ENCODE measurements around the gene S1PR2.

GRCh38 chr19:10192922-10193321 is 38.2 kb downstream of the S1PR2 start:
- TF ChIP-seq ZFP30 (CRISPR knock-in tag; IDR thresholded peaks at IDR 0.05), result no peak
- TF ChIP-seq PPARA (CRISPR knock-in tag; IDR thresholded peaks at IDR 0.05; ENCODE audit: borderline replicate concordance), result no peak
- TF ChIP-seq, protein P1, sequence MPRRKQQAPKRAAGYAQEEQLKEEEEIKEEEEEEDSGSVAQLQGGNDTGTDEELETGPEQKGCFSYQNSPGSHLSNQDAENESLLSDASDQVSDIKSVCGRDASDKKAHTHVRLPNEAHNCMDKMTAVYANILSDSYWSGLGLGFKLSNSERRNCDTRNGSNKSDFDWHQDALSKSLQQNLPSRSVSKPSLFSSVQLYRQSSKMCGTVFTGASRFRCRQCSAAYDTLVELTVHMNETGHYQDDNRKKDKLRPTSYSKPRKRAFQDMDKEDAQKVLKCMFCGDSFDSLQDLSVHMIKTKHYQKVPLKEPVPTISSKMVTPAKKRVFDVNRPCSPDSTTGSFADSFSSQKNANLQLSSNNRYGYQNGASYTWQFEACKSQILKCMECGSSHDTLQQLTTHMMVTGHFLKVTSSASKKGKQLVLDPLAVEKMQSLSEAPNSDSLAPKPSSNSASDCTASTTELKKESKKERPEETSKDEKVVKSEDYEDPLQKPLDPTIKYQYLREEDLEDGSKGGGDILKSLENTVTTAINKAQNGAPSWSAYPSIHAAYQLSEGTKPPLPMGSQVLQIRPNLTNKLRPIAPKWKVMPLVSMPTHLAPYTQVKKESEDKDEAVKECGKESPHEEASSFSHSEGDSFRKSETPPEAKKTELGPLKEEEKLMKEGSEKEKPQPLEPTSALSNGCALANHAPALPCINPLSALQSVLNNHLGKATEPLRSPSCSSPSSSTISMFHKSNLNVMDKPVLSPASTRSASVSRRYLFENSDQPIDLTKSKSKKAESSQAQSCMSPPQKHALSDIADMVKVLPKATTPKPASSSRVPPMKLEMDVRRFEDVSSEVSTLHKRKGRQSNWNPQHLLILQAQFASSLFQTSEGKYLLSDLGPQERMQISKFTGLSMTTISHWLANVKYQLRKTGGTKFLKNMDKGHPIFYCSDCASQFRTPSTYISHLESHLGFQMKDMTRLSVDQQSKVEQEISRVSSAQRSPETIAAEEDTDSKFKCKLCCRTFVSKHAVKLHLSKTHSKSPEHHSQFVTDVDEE (CRISPR knock-in tag; IDR thresholded peaks at IDR 0.05), result no peak
- no peak for TF ChIP-seq RARB (CRISPR knock-in tag; IDR thresholded peaks at IDR 0.05)
- TF ChIP-seq TCF4 (CRISPR knock-in tag; IDR thresholded peaks at IDR 0.05; ENCODE audit: borderline replicate concordance), result no peak
- TF ChIP-seq ZNF70 (CRISPR knock-in tag; IDR thresholded peaks at IDR 0.05), result no peak
- TF ChIP-seq CSDC2 (CRISPR knock-in tag; IDR thresholded peaks at IDR 0.05), result no peak
- no peak for TF ChIP-seq CREB5 (CRISPR knock-in tag; IDR thresholded peaks at IDR 0.05; ENCODE audit: low read depth)

Data from SK-N-SH treated with all-trans-retinoic acid at 6 μM for 48 hours (cell line).